AG09309 (cell line): ENCODE measurements around the gene TNFRSF18.

Experiments
- DNase-seq: peaks from one replicate; pipeline ENCODE4 v3.0.0-alpha.2; 2010; ENCODE audit warnings: low read depth
- H3K4me3 ChIP-seq: 2 replicates; pipeline ENCODE4 v1.5.1; 2011; ENCODE audit warnings: mild to moderate bottlenecking, low read depth, low read length, moderate library complexity; ENCODE audit not compliant: control insufficient read depth
- TF ChIP-seq, protein P1 (sequence below): IDR thresholded peaks from 2 replicates; pipeline ENCODE4 v1.5.1; 2011; ENCODE audit warnings: mild to moderate bottlenecking, low read depth, low read length, inconsistent platforms; ENCODE audit not compliant: insufficient read depth, control insufficient read depth; ENCODE audit errors: missing control alignments

Gene TNFRSF18

DNA sequence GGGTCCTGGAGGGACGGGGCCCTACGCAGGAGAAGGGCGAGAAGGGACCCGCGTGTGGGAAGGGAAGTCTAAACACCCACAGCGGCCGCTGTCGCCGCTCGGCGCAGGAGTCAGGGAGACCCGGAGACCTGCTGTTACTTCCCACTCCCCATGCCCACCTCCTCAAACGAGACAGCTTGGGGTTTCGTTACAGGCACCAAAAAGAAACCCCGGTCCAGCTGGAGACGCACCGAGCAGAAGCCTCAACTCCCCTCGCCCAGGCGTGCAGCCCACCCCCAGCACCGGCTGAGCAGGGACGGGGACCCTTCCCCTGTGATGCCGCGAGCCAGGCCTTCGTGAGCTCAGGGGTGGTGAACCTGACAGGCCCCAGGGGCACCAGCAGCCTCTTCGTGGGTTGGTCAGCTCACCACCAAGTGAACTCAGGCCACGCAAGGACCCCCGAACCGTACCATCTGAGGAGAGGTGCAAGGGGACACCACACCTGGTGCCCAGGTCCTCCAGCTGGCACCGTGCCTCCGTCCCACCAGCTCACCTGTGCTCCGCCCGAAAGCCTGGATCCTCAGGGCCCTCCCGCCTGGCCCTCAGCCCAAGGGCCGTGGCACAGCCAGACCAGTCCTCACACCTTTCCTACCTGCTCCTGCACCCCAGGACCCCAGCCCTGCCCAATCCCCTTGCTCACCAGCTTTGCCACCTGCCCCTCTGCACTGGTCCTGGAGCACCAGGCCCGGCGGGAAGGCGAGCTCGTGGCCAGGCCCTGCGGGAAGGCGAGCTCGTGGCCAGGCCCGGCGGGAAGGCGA lies 20.4 kb upstream of the TNFRSF18 start:
- TF ChIP-seq, protein P1, sequence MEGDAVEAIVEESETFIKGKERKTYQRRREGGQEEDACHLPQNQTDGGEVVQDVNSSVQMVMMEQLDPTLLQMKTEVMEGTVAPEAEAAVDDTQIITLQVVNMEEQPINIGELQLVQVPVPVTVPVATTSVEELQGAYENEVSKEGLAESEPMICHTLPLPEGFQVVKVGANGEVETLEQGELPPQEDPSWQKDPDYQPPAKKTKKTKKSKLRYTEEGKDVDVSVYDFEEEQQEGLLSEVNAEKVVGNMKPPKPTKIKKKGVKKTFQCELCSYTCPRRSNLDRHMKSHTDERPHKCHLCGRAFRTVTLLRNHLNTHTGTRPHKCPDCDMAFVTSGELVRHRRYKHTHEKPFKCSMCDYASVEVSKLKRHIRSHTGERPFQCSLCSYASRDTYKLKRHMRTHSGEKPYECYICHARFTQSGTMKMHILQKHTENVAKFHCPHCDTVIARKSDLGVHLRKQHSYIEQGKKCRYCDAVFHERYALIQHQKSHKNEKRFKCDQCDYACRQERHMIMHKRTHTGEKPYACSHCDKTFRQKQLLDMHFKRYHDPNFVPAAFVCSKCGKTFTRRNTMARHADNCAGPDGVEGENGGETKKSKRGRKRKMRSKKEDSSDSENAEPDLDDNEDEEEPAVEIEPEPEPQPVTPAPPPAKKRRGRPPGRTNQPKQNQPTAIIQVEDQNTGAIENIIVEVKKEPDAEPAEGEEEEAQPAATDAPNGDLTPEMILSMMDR, result no peak
- H3K4me3 ChIP-seq, result no peak overlapping the region
- DNase-seq, result no peak

DNA sequence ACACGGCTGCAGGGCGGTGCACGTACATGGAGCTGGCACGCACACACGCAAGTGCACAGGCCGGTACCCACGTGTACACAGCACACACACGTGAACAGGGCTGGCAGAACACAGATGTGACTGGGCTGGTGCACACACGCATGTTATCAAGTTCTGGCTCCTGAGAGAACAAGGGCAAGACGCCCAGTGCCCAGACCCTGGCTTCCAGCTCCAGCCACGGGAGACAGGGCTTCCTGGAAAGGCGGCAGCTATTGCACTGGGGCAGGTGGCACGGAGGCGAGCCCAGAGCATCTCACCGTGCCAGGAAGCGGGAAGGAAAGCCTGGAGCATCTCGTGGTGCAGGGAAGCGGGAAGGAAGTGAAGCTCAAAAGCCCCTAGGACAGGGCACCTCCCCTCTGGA lies 19.5 kb upstream of the TNFRSF18 start:
- DNase-seq, result no peak
- TF ChIP-seq, protein P1, result no peak
- no peak overlapping the region for H3K4me3 ChIP-seq

DNA sequence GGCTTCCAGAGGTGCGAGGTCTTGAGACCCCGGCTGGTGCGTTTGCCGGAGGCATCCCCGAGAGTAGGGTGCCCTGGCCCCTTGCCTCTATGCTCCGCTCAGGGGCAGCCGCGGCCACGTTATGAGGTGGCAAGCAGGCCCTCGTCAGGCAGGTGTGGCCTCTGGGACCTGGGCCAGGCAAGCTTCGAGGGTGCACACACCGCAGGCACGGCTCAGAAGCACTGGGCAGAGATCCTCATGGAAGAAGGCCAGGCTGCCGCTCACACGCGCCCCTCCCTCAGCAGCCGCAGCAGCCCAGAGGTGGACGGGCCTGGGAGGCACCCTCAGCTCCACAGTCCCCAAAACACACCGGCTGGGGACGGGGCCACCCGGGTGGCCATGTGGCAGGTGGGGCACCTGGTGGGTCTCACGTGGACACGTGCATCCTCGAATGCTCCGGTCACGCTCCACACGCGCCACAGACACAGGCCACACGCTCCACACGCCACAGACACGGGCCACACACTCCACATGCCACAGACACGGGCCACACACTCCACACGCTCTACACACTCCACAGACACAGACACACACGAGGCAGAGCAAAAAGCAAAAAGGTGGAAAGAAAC lies 18.9 kb upstream of the TNFRSF18 start:
- DNase-seq, result no peak
- TF ChIP-seq, protein P1, result no peak
- no peak overlapping the region for H3K4me3 ChIP-seq

DNA sequence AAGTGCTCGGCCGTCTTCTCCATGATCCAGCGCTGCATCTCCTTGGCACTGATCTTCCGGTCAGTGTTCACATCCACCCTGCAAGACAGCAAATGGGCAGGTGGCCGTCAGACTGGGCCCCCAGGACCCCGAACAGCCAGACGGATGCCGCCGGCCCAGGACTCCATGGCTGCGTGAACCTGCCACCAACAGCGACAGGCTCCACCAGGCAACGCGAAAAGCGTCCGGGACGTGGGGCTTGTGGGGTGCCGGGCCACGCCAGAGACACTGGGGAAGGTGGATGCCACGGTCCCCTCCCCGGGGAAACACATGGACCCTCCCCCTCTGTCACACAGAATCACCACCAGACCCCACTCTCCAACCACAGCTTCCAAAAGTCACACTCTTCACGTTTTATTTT lies 17.5 kb upstream of the TNFRSF18 start:
- H3K4me3 ChIP-seq, result no peak overlapping the region
- TF ChIP-seq, protein P1, result no peak
- DNase-seq, result no peak

DNA sequence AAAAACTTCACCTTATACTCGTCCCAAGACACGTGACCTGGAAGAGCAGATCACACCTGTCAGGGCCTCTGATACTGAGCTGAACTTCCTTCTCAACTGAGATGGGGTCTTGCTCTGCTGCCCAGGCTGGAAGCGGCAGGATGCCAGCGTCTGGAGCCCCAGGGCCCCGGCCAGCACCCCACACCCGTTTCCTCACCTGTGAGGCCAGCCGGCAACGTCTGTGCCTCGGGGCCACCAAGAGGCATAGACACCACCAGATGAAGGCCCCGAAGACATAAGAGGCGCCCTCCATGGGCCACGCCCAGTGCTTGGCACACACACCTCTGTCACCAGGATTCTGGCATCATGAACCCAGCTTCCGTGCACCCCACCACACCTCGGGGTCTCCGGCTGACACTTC lies 16.9 kb upstream of the TNFRSF18 start:
- no peak overlapping the region for H3K4me3 ChIP-seq
- DNase-seq, result no peak
- TF ChIP-seq, protein P1, result no peak

DNA sequence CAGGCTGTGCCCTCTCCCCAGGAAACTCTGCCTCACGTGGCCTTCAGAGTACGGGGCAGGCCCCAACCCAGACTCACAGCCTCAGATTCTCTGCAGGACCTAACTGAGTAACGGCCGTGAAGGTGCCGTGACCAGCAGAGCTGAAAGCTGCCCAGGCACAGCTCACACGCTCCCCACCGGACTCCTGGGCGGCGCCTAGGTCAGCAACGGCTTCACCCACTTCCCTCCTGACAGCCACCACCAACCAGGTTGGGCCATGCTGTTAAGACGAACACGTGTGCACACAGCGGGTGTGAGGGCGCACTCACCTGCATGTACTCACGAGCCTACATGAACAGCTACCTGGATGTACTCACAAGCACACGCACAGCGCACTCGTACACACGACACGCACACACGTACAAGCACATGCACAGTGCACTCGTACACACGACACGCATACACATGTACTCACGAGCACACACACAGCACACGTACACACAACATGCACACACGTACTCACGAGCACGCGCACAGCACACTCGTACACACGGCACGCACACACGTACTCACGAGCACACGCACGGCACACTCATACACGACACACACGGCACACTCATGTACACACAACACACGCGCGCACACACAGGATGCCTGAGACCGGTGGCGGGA lies 16.3 kb upstream of the TNFRSF18 start:
- H3K4me3 ChIP-seq, result no peak overlapping the region
- no peak for DNase-seq
- TF ChIP-seq, protein P1, result no peak
